ENCODE results near the gene C17orf58. TPM values are rescaled to one million over a fixed set of nuclear protein-coding genes. Genes with fewer than 3 reads are reported as not detected.
"Not testable (repeated sequence)": the region's sequence is repeated elsewhere in the genome, so short reads cannot be mapped to it uniquely, and the experiment has no call there.

The C17orf58 gene
- total and polyA plus RNA-seq, 12 donors, result 3.1 to 10.0 (median 5.2) TPM

DNA sequence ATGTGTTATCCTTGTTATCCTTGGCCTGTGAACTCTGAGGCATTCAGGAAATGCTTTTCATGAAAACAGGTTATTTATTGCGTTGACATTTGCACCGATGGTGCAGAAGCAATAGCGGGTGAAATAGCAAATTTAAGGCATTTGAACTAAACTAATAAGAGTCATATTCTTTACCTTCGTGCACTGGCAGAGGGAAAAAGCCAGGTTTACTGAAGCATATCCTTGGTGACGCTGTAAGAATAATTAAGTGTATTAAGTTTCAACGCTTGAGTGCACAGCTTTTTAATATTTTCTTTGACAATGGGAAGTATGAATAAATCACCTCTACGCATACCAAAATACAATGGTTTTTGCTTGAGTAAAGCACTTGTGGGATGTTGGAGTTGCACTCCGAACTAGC, 25.7 kb upstream of the C17orf58 start:
- no peak for ATAC-seq
- WGBS, 2 donors, result 96 to 97% methylated on average over 8 of the region's 8 CpGs
- no peak for TF ChIP-seq CTCF (IDR thresholded peaks at IDR 0.05)
- Histone ChIP-seq H3K27me3 (no peaks in the 10 kb centered on the region), H3K9me3 (no peaks in the 10 kb centered on the region), H3K36me3 (no peaks in the 10 kb centered on the region), H3K4me3 (no peak overlapping the region), H3K4me1 (peaks cover 0 to 9% (median 6%) of the 10 kb centered on the region in 9 donors), H3K27ac (no peak overlapping the region)
- intact Hi-C loops (cut with DNase I), result loop anchor here in 2 of 10 donors (2.0 kb wide), 2 partner anchors 13 to 29 kb away; partner anchors contain the start of gene KPNA2 (in 1 of the 2)
- DNase-seq, result no peak

- intact Hi-C loops (cut with DNase I), result loop anchor here in 2 of 10 donors (1.0 to 2.0 kb wide), 3 partner anchors 14 to 28 kb away; partner anchors contain the start of gene KPNA2 (in 1 of the 2)
- not testable (repeated sequence) for H3K27me3 ChIP-seq, ATAC-seq, DNase-seq, H3K36me3 ChIP-seq, H3K4me1 ChIP-seq, H3K9me3 ChIP-seq
- Histone ChIP-seq H3K4me3 (peak overlapping the region in 7 of 10 donors; percentile 39 to 78 (median 68)), H3K27ac (peak overlapping the region in 9 of 10 donors; percentile 81 to 93 (median 85))
- 86 to 88% methylated on average over 13 of the region's 13 CpGs for WGBS, 2 donors
These were observed 24.5 kb upstream of the C17orf58 start for GRCh38 chr17:68020791-68021190.

DNA sequence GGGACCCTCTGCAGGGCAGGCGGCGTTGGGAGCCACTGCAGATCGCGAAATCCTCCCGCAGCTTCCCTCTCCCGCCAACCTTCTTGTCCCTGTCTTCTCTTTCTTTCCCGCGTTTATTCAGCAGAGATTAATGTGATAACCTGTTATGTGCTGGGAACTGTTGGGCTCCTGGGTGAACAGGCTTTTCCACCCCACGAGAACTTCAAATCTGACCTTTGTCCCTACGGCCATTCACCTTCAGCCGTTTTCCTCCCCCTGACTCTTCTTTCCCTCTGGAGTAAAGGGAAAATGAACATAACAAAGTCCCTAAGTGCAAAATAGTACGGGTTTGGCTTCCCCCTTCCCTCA, 24.1 kb upstream of the C17orf58 start:
- Histone ChIP-seq H3K9me3 (no peaks in the 10 kb centered on the region), H3K27me3 (no peaks in the 10 kb centered on the region), H3K4me3 (peak overlapping the region; percentile 39 to 78 (median 61)), H3K36me3 (no peaks in the 10 kb centered on the region), H3K27ac (peak overlapping the region; percentile 80 to 93 (median 84)), H3K4me1 (peaks cover 0 to 9% (median 6%) of the 10 kb centered on the region in 9 donors)
- peak in 5 of 8 donors; percentile 3 to 13 (median 11) for ATAC-seq
- TF ChIP-seq CTCF (IDR thresholded peaks at IDR 0.05), result no peak
- WGBS, 2 donors, result 1 to 2% methylated on average over 12 of the region's 12 CpGs
- intact Hi-C loops (cut with DNase I), result loop anchor here in 2 of 10 donors (1.0 to 2.0 kb wide), 3 partner anchors 14 to 28 kb away; partner anchors contain the start of gene KPNA2 (in 1 of the 2)
- DNase-seq, result no peak

DNA sequence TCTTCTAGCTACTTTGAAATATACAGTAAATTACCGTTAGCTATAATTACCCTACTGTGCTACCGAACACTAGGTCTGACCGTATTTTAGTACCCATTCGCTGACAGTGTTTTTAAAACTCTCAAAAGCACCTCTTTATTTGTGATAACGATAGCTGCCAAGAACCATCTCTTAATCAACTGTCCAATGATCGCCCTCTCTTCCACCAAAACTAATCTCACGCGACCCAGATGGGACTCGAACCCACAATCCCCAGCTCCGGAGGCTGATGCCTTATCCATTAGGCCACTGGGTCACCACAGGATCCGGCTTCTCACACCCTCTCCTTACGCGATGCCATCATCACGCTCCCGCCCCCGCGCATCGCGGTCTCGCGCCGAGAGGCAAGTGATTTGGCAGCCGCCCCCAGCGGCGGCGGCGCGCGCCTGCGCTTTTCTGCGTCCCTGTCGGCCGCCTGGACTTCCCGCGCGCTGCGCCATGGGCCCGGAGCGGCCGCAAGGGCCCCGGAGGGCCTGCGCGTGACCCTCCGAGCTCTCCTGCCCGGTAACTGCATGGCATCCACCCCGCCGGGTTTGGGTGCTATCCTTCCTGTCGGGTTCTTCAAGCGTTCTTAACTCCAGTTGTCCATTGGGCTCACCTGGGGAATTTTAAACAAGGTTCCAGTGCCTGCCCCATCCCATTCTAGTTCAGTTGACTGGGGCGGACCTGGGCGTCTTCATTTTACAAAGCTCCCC, 23.6 kb upstream of the C17orf58 start:
- peak overlapping the region; percentile 80 to 93 (median 84) for H3K27ac ChIP-seq
- peak; percentile 97 for DNase-seq
- H3K4me3 ChIP-seq, result peak overlapping the region; percentile 39 to 78 (median 61)
- H3K4me1 ChIP-seq, result peaks cover 0 to 9% (median 6%) of the 10 kb centered on the region in 9 donors
- H3K36me3 ChIP-seq, result no peaks in the 10 kb centered on the region
- 1 to 2% methylated on average over 51 of the region's 51 CpGs for WGBS, 2 donors
- no peaks in the 10 kb centered on the region for H3K9me3 ChIP-seq
- no peaks in the 10 kb centered on the region for H3K27me3 ChIP-seq
- peak; percentile 31 to 61 (median 47) for TF ChIP-seq CTCF (IDR thresholded peaks at IDR 0.05)
- peak; percentile 95 to 98 (median 96) for ATAC-seq
- intact Hi-C loops (cut with DNase I), result loop anchor here in 3 of 10 donors (1.0 to 10.0 kb wide), 5 partner anchors 15 to 85 kb away; partner anchors contain the start of gene KPNA2 (in 1 of the 3)
